OCI-LY1 (cell line): ENCODE results near the gene DNAH8.

Experiments
- CTCF ChIP-seq: fragments of 200-600 bp; sonication (generic), shearing (Covaris generic); IDR thresholded peaks from 2 replicates; pipeline ENCODE4 v1.5.1; 2017; ENCODE audit warnings: mild to moderate bottlenecking, antibody characterized with exemption, low read length, moderate library complexity, mixed read lengths
- EZH2 ChIP-seq: fragments of 200-600 bp; sonication (generic), shearing (Covaris generic); IDR thresholded peaks from 2 replicates; pipeline ENCODE4 v1.8.0; 2017; ENCODE audit warnings: borderline replicate concordance, mixed run types, mild to moderate bottlenecking, antibody characterized with exemption, low read length, moderate library complexity, mixed read lengths

GRCh38 chr6:38789256-38789655 lies 74.1 kb downstream of the DNAH8 start:
- TF ChIP-seq CTCF (no peak), EZH2 (no peak)
